Activated CD8-positive, alpha-beta T cell treated with anti-CD3 and anti-CD28 coated beads for 36 hours (primary cell): Measurements from ENCODE around the gene ACOT12. TPM values are rescaled to one million over a fixed set of nuclear protein-coding genes. Genes with fewer than 3 reads are reported as not detected.
"Not testable (repeated sequence)": the region's sequence is repeated elsewhere in the genome, so short reads cannot be mapped to it uniquely, and the experiment has no call there.

Source experiments
- ATAC-seq: fragments of 200-7000 bp; cut with Tn5 transposase; one replicate; pipeline ENCODE4 v1.10.0; 2021; ENCODE audit warnings: mild to moderate bottlenecking, moderate library complexity
- CTCF ChIA-PET: fragments of 350-600 bp; sonication (Branson Sonifier 250); formaldehyde crosslinking; loops from one replicate; lab custom pipeline; 2021; ENCODE audit warnings: antibody characterized with exemption; lab: Charles Lee
- POLR2A ChIA-PET: fragments of 350-600 bp; sonication (Branson Sonifier 250); formaldehyde crosslinking; loops from one replicate; lab custom pipeline; 2021; ENCODE audit warnings: antibody characterized with exemption; lab: Charles Lee
- DNase-seq: peaks from one replicate; pipeline ENCODE4 v3.0.0-alpha.2; 2020
- H3K27ac Mint-ChIP-seq: one replicate; pipeline ENCODE4 v1.8.0; 2021; ENCODE audit warnings: mild to moderate bottlenecking, mixed read lengths
- H3K27me3 Mint-ChIP-seq: one replicate; pipeline ENCODE4 v1.8.0; 2021; ENCODE audit warnings: mixed read lengths
- H3K36me3 Mint-ChIP-seq: one replicate; pipeline ENCODE4 v1.8.0; 2021; ENCODE audit warnings: low read depth, mixed read lengths
- H3K4me1 Mint-ChIP-seq: one replicate; pipeline ENCODE4 v1.8.0; 2021; ENCODE audit warnings: low read depth, mixed read lengths
- H3K4me3 Mint-ChIP-seq: one replicate; pipeline ENCODE4 v1.8.0; 2021; ENCODE audit warnings: mild to moderate bottlenecking, moderate library complexity, mixed read lengths
- H3K9me3 Mint-ChIP-seq: one replicate; pipeline ENCODE4 v1.8.0; 2021; ENCODE audit warnings: mixed read lengths
- CTCF ChIP-seq: fragments of 200-600 bp; IDR thresholded peaks from one replicate; pipeline ENCODE4 v1.8.0; 2022; ENCODE audit warnings: antibody characterized with exemption, mild to moderate bottlenecking
- intact Hi-C: fragments of 100-400 bp; cut with micrococcal nuclease; formaldehyde crosslinking; loops from one replicate; pipeline ENCODE4 v1.10.0; 2022
- total RNA-seq, 2 experiments: library from RNA; stranded (reverse); gene quantifications; one replicate each; pipeline ENCODE4 v1.2.3, GENCODE V29; 2021

ACOT12 gene
- total RNA-seq, 2 experiments from 2014 or later, result not detected

GRCh38 chr5:81417052-81417451 is 23.1 kb upstream of the ACOT12 start:
- CTCF ChIA-PET, result no interaction called here
- H3K27me3 Mint-ChIP-seq, result no peaks in the 10 kb centered on the region
- POLR2A ChIA-PET, result no interaction called here
- TF ChIP-seq CTCF, result no peak
- peaks cover under 1% of the 10 kb centered on the region for H3K36me3 Mint-ChIP-seq
- H3K4me3 Mint-ChIP-seq, result no peak overlapping the region
- no peak for DNase-seq
- intact Hi-C loops, result no loop called here
- H3K27ac Mint-ChIP-seq, result no peak overlapping the region
- H3K9me3 Mint-ChIP-seq, result no peaks in the 10 kb centered on the region
- peaks cover 17% of the 10 kb centered on the region for H3K4me1 Mint-ChIP-seq
- no peak for ATAC-seq

GRCh38 chr5:81409896-81410295 is 16.0 kb upstream of the ACOT12 start:
- Mint-ChIP-seq H3K4me3 (no peak overlapping the region), H3K27me3 (no peaks in the 10 kb centered on the region), H3K9me3 (no peaks in the 10 kb centered on the region), H3K4me1 (no peaks in the 10 kb centered on the region), H3K27ac (no peak overlapping the region), H3K36me3 (no peaks in the 10 kb centered on the region)
- intact Hi-C loops, result no loop called here
- ATAC-seq, result no peak
- DNase-seq, result no peak
- ChIA-PET CTCF (no interaction called here), POLR2A (no interaction called here)
- TF ChIP-seq CTCF, result no peak

- Mint-ChIP-seq H3K4me1 (no peaks in the 10 kb centered on the region), H3K4me3 (no peak overlapping the region), H3K9me3 (no peaks in the 10 kb centered on the region), H3K36me3 (no peaks in the 10 kb centered on the region), H3K27ac (no peak overlapping the region), H3K27me3 (no peaks in the 10 kb centered on the region)
- ATAC-seq, result no peak
- no peak for DNase-seq
- ChIA-PET POLR2A (no interaction called here), CTCF (no interaction called here)
- intact Hi-C loops, result no loop called here
- TF ChIP-seq CTCF, result no peak
These were observed 15.4 kb upstream of the ACOT12 start for GRCh38 chr5:81409361-81409760.

- H3K27me3 Mint-ChIP-seq, result no peaks in the 10 kb centered on the region
- no peaks in the 10 kb centered on the region for H3K4me1 Mint-ChIP-seq
- no peaks in the 10 kb centered on the region for H3K9me3 Mint-ChIP-seq
- intact Hi-C loops, result no loop called here
- POLR2A ChIA-PET, result no interaction called here
- no peak overlapping the region for H3K4me3 Mint-ChIP-seq
- no peak for DNase-seq
- H3K27ac Mint-ChIP-seq, result no peak overlapping the region
- no peak for TF ChIP-seq CTCF
- no peaks in the 10 kb centered on the region for H3K36me3 Mint-ChIP-seq
- CTCF ChIA-PET, result no interaction called here
- ATAC-seq, result no peak
These were observed 14.6 kb upstream of the ACOT12 start for GRCh38 chr5:81408496-81408895.

GRCh38 chr5:81407811-81408210 is 13.9 kb upstream of the ACOT12 start:
- CTCF ChIA-PET, result interaction anchor here (1.4 kb wide), 1 partner anchor 24 kb away, joined by 5 read pairs; no protein-coding TSS in a partner anchor
- H3K4me1 Mint-ChIP-seq, H3K27ac Mint-ChIP-seq, H3K4me3 Mint-ChIP-seq, DNase-seq, intact Hi-C loops, ATAC-seq, POLR2A ChIA-PET, H3K9me3 Mint-ChIP-seq, H3K36me3 Mint-ChIP-seq, H3K27me3 Mint-ChIP-seq: not testable (repeated sequence)
